ENCODE data around the gene ATXN7.
A peak's percentile ranks its signal among the peaks of the same experiment; 100 is the strongest.

ATXN7 gene

GRCh38 chr3:63954182-63954581 lies 90.5 kb downstream of the ATXN7 start:
- H3K4me3 ChIP-seq (ENCODE audit: low read depth, low read length) = no peak overlapping the region
- H3K9ac ChIP-seq (ENCODE audit: low read depth, low read length) = no peak overlapping the region
- H3K27ac ChIP-seq (ENCODE audit: low read depth, low read length) = no peak overlapping the region
- no peaks in the 10 kb centered on the region for H3K27me3 ChIP-seq (ENCODE audit: control insufficient read depth, insufficient read depth, low read length)
- no peaks in the 10 kb centered on the region for H3K9me3 ChIP-seq (ENCODE audit: control insufficient read depth, insufficient read depth, low read length)
- peaks cover 46% of the 10 kb centered on the region for H3K4me1 ChIP-seq (ENCODE audit: control insufficient read depth, insufficient read depth, low read length)
- no peaks in the 10 kb centered on the region for H3K36me3 ChIP-seq (ENCODE audit: control insufficient read depth, insufficient read depth, low read length)

- H3K36me3 ChIP-seq (ENCODE audit: control insufficient read depth, insufficient read depth, low read length) = no peaks in the 10 kb centered on the region
- H3K9ac ChIP-seq (ENCODE audit: low read depth, low read length) = no peak overlapping the region
- H3K27ac ChIP-seq (ENCODE audit: low read depth, low read length) = peak overlapping the region; percentile 39
- no peak overlapping the region for H3K4me3 ChIP-seq (ENCODE audit: low read depth, low read length)
- H3K9me3 ChIP-seq (ENCODE audit: control insufficient read depth, insufficient read depth, low read length) = no peaks in the 10 kb centered on the region
- peaks cover 52% of the 10 kb centered on the region for H3K4me1 ChIP-seq (ENCODE audit: control insufficient read depth, insufficient read depth, low read length)
- no peaks in the 10 kb centered on the region for H3K27me3 ChIP-seq (ENCODE audit: control insufficient read depth, insufficient read depth, low read length)
Measured at GRCh38 chr3:63955036-63955650, 91.5 kb downstream of the ATXN7 start.

- Histone ChIP-seq H3K27me3 (ENCODE audit: control insufficient read depth, insufficient read depth, low read length) (no peaks in the 10 kb centered on the region), H3K27ac (ENCODE audit: low read depth, low read length) (peak overlapping the region; percentile 39), H3K9me3 (ENCODE audit: control insufficient read depth, insufficient read depth, low read length) (no peaks in the 10 kb centered on the region), H3K4me1 (ENCODE audit: control insufficient read depth, insufficient read depth, low read length) (peaks cover 49% of the 10 kb centered on the region), H3K36me3 (ENCODE audit: control insufficient read depth, insufficient read depth, low read length) (no peaks in the 10 kb centered on the region), H3K9ac (ENCODE audit: low read depth, low read length) (no peak overlapping the region), H3K4me3 (ENCODE audit: low read depth, low read length) (no peak overlapping the region)
Measured at GRCh38 chr3:63955830-63956545, 92.3 kb downstream of the ATXN7 start.

GRCh38 chr3:63959146-63959545 lies 95.5 kb downstream of the ATXN7 start:
- Histone ChIP-seq H3K27ac (ENCODE audit: low read depth, low read length) (no peak overlapping the region), H3K36me3 (ENCODE audit: control insufficient read depth, insufficient read depth, low read length) (no peaks in the 10 kb centered on the region), H3K27me3 (ENCODE audit: control insufficient read depth, insufficient read depth, low read length) (no peaks in the 10 kb centered on the region), H3K4me1 (ENCODE audit: control insufficient read depth, insufficient read depth, low read length) (peaks cover 37% of the 10 kb centered on the region), H3K9me3 (ENCODE audit: control insufficient read depth, insufficient read depth, low read length) (no peaks in the 10 kb centered on the region), H3K4me3 (ENCODE audit: low read depth, low read length) (no peak overlapping the region), H3K9ac (ENCODE audit: low read depth, low read length) (no peak overlapping the region)

- H3K4me3 ChIP-seq (ENCODE audit: low read depth, low read length) = no peak overlapping the region
- no peaks in the 10 kb centered on the region for H3K9me3 ChIP-seq (ENCODE audit: control insufficient read depth, insufficient read depth, low read length)
- peaks cover 42% of the 10 kb centered on the region for H3K4me1 ChIP-seq (ENCODE audit: control insufficient read depth, insufficient read depth, low read length)
- no peaks in the 10 kb centered on the region for H3K27me3 ChIP-seq (ENCODE audit: control insufficient read depth, insufficient read depth, low read length)
- H3K9ac ChIP-seq (ENCODE audit: low read depth, low read length) = 0 out of 2 replicates have a peak overlapping the region, but pooled peaks have one; percentile 5
- peak overlapping the region; percentile 56 for H3K27ac ChIP-seq (ENCODE audit: low read depth, low read length)
- no peaks in the 10 kb centered on the region for H3K36me3 ChIP-seq (ENCODE audit: control insufficient read depth, insufficient read depth, low read length)
Measured at GRCh38 chr3:63960048-63960711, 96.5 kb downstream of the ATXN7 start.

GRCh38 chr3:63961891-63962290 lies 98.2 kb downstream of the ATXN7 start:
- H3K27ac ChIP-seq (ENCODE audit: low read depth, low read length) = no peak overlapping the region
- no peaks in the 10 kb centered on the region for H3K9me3 ChIP-seq (ENCODE audit: control insufficient read depth, insufficient read depth, low read length)
- H3K27me3 ChIP-seq (ENCODE audit: control insufficient read depth, insufficient read depth, low read length) = no peaks in the 10 kb centered on the region
- no peak overlapping the region for H3K9ac ChIP-seq (ENCODE audit: low read depth, low read length)
- H3K4me3 ChIP-seq (ENCODE audit: low read depth, low read length) = no peak overlapping the region
- H3K36me3 ChIP-seq (ENCODE audit: control insufficient read depth, insufficient read depth, low read length) = no peaks in the 10 kb centered on the region
- peaks cover 35% of the 10 kb centered on the region for H3K4me1 ChIP-seq (ENCODE audit: control insufficient read depth, insufficient read depth, low read length)

- Histone ChIP-seq H3K36me3 (ENCODE audit: control insufficient read depth, insufficient read depth, low read length) (no peaks in the 10 kb centered on the region), H3K27me3 (ENCODE audit: control insufficient read depth, insufficient read depth, low read length) (no peaks in the 10 kb centered on the region), H3K9ac (ENCODE audit: low read depth, low read length) (no peak overlapping the region), H3K9me3 (ENCODE audit: control insufficient read depth, insufficient read depth, low read length) (no peaks in the 10 kb centered on the region), H3K4me1 (ENCODE audit: control insufficient read depth, insufficient read depth, low read length) (peaks cover 48% of the 10 kb centered on the region), H3K4me3 (ENCODE audit: low read depth, low read length) (no peak overlapping the region), H3K27ac (ENCODE audit: low read depth, low read length) (no peak overlapping the region)
Measured at GRCh38 chr3:63963496-63963895, 99.8 kb downstream of the ATXN7 start.

- peak overlapping the region; percentile 53 for H3K27ac ChIP-seq (ENCODE audit: low read depth, low read length)
- no peaks in the 10 kb centered on the region for H3K27me3 ChIP-seq (ENCODE audit: control insufficient read depth, insufficient read depth, low read length)
- H3K9me3 ChIP-seq (ENCODE audit: control insufficient read depth, insufficient read depth, low read length) = no peaks in the 10 kb centered on the region
- H3K4me3 ChIP-seq (ENCODE audit: low read depth, low read length) = no peak overlapping the region
- H3K4me1 ChIP-seq (ENCODE audit: control insufficient read depth, insufficient read depth, low read length) = peaks cover 59% of the 10 kb centered on the region
- no peaks in the 10 kb centered on the region for H3K36me3 ChIP-seq (ENCODE audit: control insufficient read depth, insufficient read depth, low read length)
- H3K9ac ChIP-seq (ENCODE audit: low read depth, low read length) = no peak overlapping the region
Measured at GRCh38 chr3:63964681-63965485, 101.2 kb downstream of the ATXN7 start.

GRCh38 chr3:63966007-63966406 lies 102.3 kb downstream of the ATXN7 start:
- H3K27me3 ChIP-seq (ENCODE audit: control insufficient read depth, insufficient read depth, low read length) = no peaks in the 10 kb centered on the region
- H3K27ac ChIP-seq (ENCODE audit: low read depth, low read length) = no peak overlapping the region
- H3K9me3 ChIP-seq (ENCODE audit: control insufficient read depth, insufficient read depth, low read length) = no peaks in the 10 kb centered on the region
- peaks cover 62% of the 10 kb centered on the region for H3K4me1 ChIP-seq (ENCODE audit: control insufficient read depth, insufficient read depth, low read length)
- H3K36me3 ChIP-seq (ENCODE audit: control insufficient read depth, insufficient read depth, low read length) = no peaks in the 10 kb centered on the region
- no peak overlapping the region for H3K9ac ChIP-seq (ENCODE audit: low read depth, low read length)
- no peak overlapping the region for H3K4me3 ChIP-seq (ENCODE audit: low read depth, low read length)

GRCh38 chr3:63966871-63967270 lies 103.2 kb downstream of the ATXN7 start:
- no peaks in the 10 kb centered on the region for H3K27me3 ChIP-seq (ENCODE audit: control insufficient read depth, insufficient read depth, low read length)
- peak overlapping the region; percentile 44 for H3K27ac ChIP-seq (ENCODE audit: low read depth, low read length)
- H3K9me3 ChIP-seq (ENCODE audit: control insufficient read depth, insufficient read depth, low read length) = no peaks in the 10 kb centered on the region
- peaks cover 71% of the 10 kb centered on the region for H3K4me1 ChIP-seq (ENCODE audit: control insufficient read depth, insufficient read depth, low read length)
- H3K9ac ChIP-seq (ENCODE audit: low read depth, low read length) = no peak overlapping the region
- H3K36me3 ChIP-seq (ENCODE audit: control insufficient read depth, insufficient read depth, low read length) = no peaks in the 10 kb centered on the region
- H3K4me3 ChIP-seq (ENCODE audit: low read depth, low read length) = no peak overlapping the region
